Stimulated activated CD4-positive, alpha-beta T cell treated with anti-CD3 and anti-CD28 coated beads, TNF-alpha, amount 100 ng/mL, for 1 hour (primary cell): Measurements from ENCODE around the gene NAA16.
"Not testable (repeated sequence)": the region's sequence is repeated elsewhere in the genome, so short reads cannot be mapped to it uniquely, and the experiment has no call there.

Experiments
- DNase-seq, 3 donors: peaks; one replicate each; pipeline ENCODE4 v3.0.0-alpha.2; 2020; ENCODE audit warnings: low read depth in 3 of 3, low spot score in 1 of 3

Gene NAA16

DNA sequence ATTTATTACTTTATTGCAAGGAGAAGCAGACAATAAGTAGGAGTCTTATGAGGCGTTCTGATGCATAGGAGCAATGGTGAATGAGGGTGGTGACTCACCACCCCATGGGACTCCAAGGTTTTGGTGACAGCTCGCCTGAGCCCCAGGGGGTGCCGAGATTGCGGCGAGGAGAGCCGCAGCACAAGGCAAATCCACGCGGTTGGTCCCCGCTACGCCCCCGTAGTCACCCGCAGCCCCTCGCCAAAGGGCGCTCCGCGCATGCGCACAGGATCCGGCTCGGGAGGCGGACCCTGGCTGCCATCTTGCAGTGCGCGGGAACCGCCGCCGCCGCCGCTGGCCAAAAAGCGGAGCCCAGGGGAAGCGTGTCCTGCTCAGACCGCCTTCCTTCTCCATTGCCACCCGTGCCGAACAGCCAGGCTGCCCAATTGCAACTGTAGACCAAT lies at the start of gene NAA16:
Gene NAA16 (plus strand): TSS at position 305 of the 443 bp plus-strand sequence. CDS start 262 bp downstream, outside the sequence.
- peak; percentile 84 to 96 (median 93) for DNase-seq

DNA sequence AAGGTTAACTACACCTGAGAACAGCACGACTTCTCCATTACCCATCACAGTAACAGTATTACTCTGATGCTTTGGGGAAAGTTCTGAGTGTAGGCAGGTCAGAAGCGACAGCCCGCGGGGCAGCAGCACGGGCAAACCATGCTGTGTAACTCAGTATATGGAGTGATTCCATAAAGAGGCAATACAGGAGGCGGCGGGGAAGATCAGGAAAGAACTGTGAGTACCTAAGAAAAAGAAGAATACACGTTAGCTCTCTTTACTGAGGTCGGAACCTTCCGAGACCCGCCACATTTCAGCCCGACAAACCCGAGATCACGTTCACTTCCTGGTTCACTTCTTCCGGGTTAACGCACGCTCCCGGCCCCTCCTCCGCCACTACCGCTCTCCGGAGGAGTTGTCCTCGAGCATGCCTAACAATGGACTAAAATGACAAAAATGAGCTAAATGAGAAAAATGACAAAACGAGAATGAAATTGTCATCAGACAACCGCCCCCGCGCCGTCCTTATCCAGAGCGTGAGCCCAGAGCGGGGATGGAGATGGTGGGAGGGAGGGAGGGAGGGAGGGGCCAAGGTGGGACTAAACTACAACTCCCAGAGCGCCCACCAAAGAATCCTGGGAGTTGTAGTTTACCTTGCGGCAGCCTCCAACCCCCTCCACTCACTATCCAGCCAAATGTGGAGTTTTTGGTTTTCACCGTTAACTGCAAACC lies 47.7 kb upstream of the NAA16 start, which contains the start of gene MTRF1:
Gene MTRF1 (minus strand): TSS at position 316 of the 711 bp plus-strand sequence. CDS start 2,669 bp downstream, outside the sequence.
- DNase-seq, result peak; percentile 38 to 62 (median 55)

DNA sequence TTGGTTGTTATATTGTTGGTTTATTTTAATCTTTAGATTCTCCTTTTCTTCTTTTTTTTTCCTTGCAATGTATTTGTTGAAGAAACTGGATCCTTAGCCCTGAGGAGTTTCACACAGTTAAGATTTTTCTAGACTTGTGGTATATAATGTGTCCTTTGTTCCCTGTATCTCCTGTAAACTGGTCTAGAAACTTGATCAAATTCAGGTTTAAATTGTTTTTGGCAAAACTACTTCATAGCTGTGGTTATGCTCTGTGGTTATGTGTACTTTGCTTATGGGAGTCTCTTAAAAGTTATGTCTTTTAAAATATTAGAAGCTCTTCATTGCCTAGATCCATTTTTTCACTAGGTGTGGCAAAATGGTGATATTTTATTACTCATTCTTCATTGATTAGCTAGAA lies 44.0 kb upstream of the NAA16 start:
- no peak for DNase-seq

DNA sequence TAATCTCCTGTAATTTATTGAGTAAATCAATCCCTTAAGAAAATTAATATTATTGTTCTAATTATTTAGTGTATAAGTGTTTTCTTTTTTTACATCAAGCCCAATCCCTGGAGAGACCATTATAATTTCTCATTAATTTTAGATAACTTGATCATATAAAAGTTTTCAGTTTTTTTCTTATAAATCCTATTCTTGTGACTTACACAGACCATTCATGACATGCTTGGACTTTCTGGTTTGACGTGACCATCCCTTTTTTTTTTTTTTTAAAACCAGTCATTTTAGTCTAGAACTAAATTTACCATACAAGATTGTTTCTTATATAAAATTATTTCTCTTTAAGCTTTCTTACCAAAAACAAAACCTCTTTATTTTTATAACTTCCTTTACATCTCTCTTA lies 42.3 kb upstream of the NAA16 start:
- DNase-seq, result no peak

DNA sequence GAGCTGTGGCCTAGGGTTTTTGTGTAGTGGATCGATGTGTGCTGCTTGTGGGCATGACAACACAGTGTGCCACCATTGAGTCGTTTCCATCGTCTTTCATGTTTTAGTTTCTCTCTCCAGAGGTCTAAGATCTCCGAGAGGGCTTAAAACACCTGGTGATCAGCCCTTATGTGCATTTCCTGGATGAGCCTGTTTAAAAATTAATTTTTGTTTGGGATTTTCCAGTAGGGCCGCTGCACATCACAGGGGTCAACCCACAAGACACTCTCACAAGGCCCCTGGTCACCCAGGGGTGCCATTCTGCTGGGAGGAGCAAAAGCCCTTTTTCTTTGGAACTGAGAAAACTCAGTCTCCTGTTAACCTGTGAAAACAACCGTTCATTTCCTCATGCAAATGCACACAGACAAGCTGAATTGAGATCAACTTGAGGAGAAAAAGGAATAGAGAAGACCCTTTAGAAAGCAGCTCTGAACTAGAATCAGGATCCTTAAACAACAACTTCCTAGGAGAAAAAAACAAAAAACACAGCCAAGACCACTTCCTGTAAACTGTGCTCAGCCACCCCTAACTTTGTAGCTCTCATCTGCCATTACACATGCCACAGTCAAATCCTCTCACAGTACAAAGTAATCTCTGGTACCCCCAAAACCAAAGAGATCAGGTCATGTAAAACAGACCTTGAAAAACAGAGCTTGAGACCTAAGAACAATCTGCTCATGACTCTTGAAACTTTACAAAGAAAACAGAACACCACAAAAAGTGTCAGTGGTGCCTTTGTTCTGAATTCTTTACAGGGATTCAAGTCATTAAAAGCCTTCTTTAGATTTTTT lies 39.4 kb upstream of the NAA16 start:
- no peak for DNase-seq

DNA sequence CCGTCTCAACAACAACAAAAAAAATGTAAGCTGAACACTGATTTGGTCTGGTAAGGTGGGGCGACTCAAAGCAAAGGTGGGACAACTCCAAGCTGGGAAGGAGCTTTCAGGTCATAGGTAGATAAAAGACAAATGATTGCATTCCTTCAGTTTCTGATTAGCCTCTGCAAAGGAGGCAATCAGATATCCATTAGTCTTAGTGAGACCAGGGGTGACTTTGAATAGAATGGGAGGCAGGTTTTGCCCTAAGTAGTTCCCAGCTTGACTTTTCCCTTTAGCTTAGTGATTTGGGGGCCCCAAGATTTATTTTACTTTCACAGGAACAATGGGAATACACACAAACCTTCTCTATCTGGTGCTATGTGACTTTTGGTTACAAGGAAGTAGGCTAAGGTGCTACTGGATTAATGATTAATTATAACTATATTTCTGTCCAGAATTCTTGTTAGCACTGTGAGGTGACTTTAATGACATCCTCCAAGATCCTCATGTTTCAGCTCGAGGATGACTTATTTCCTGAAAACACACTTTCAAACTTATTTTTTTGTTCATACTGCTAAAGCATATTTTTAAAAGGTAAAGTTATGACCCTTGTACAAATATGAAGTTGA lies 37.1 kb upstream of the NAA16 start:
- no peak for DNase-seq

DNA sequence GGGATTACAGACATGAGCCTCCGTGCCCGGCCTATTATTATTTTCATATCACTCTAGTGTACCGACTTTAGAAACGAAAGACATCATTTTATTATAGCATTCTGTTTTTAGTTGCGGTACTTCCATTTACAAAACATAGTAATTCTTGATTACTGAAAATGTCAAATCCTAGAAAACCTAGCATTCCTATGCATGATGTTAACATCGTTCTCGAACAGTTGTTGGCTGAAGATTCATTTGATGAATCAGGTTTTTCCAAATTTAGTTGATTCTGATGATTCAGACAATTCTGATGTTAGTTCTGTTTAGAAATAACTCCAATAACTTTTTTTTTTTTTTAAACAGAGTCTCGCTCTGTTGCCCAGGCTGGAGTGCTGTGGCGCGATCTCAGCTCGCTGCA lies 36.2 kb upstream of the NAA16 start:
- no peak for DNase-seq

DNA sequence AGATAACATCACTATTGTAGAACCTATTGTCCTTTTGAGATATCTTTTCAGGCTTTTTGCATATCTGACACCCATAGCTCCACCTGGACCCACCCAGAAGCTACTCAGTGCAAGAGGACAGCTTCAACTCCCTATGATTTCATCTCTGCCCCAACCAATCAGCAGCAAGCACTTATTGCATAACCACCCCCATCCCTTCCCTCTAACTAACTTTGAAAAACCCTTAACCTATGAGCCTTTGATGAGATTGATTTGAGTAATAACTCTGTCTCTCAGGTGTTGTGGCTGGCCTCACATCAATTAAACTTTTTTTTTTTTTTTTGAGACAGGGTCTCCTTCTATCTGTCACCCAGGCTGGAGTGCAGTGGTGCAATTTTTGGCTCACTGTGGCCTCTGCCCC lies 34.2 kb upstream of the NAA16 start:
- DNase-seq, result no peak

DNA sequence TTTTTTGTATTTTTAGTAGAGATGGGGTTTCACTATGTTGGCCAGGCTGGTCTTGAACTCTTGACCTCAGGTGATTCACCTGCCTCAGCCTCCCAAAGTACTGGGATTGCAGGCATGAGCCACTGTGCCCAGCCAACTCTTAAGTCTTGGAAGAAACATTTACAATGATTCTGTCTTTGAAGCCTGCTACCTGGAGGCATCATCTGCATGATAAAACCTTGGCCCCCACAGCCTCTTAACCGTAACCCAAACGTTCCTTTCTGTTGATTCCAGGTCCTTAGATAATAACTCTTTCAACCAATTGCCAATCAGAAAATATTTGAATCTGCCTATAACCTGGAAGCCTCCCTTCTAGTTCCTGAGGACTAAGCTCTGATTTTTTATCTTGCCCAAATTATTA lies 31.9 kb upstream of the NAA16 start:
- not testable (repeated sequence) for DNase-seq

DNA sequence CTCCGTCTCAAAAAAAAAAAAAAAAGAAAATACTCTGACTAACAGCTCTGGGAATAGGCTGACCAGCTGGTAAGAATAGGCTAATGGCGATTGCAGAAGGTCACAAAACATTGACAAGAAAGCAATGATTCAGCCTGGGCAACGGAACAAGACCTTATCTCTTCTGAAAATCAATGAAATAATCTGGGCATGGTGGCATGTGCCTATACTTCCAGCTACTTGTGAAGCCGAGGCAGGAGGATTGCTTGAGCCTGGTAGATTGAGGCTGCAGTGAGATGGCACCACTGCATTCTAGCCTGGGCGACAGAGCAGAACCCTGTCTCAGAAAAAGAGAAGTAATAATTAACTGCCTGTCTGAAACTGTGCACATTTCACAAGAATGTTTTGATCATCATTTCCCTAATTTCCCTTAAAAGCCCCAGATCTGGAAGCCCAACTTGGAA lies 28.9 kb upstream of the NAA16 start:
- no peak for DNase-seq

DNA sequence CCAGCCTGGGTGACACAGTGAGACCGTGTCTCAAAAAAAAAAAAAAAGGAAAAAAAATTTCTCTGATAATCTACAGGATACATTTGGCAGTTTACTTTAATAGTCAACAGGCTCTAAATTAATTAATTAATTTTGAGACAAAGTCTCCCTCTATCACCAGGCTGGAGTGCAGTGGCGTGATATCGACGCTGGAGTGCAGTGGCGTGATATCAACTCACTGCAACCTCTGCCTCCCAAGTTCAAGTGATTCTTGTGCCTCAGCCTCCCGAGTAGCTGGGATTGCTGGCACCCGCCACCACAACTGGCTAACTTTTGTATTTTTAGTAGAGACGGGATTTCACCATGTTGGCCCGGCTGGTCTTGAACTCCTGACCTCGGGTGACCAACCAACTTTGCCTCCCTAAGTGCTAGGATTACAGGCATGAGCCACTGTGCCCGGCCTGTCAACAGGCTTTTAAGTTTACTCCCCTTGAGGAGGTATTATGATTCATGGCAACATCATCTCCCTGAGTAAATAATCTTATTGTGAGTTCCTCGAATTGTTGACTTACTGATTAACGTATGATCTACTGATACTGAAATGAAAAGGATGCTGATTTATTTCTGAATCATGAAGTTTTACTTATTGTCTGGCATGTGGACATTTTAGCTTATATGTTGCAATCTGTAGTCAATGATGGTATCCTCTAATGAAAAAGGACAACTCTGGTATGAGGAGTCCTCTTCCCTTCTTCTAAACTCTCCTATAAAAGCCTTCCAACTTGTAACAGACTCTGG lies 26.4 kb upstream of the NAA16 start:
- no peak for DNase-seq

DNA sequence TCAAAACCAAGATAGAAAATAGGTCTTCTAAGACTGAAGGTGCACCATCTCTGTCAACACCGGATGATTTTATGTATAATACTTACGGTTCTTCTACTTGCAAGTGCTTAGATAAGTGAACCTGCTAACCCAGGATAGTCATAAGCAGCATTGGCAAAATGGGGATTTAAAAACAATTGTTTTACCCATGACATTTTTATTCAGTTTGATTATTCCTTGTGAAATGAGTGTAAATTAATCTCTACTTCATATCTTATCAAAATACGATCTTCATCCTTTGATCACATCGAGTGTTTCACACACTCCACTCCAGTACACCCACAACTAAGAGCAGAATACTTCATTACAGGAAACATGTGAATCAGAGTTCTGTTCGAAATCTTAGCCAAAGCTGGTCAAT lies 24.7 kb upstream of the NAA16 start:
- DNase-seq, result no peak

DNA sequence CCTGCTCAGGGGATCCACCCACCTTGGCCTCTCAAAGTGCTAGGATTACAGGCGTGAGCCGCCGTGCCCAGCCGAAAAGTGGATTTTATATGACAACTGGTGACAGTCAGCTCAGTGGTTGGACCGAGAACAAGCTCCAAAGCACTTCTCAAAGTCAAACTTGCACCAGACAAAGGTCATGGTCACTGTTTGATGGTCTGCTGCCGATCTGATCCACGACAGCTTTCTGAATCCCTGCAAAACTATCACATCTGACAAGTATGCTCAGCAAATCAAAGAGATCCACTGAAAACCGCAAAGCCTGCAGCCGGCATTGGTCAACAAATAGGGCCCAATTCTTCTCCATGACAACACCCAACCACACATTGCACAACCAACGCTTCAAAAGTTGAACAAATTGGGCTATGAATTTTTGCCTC lies 21.6 kb upstream of the NAA16 start:
- no peak for DNase-seq

DNA sequence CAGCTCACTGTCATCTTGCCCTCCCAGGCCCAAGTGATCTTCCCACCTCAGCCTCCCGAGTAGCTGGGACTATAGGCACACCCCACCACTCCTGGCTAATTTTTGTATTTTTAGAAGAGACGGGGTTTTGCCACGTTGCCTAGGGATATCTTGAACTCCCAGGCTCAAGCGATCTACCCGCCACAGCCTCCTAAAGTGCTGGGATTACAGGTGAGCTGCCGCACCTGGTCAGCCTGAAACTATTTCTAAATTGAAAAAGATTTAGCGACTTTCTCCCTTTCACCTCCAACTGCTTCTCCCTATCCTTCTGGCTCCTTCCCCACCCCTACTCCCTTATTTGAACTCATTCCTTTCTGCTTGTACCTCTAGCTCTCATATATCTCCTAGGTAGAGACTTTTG lies 19.8 kb upstream of the NAA16 start:
- no peak for DNase-seq

DNA sequence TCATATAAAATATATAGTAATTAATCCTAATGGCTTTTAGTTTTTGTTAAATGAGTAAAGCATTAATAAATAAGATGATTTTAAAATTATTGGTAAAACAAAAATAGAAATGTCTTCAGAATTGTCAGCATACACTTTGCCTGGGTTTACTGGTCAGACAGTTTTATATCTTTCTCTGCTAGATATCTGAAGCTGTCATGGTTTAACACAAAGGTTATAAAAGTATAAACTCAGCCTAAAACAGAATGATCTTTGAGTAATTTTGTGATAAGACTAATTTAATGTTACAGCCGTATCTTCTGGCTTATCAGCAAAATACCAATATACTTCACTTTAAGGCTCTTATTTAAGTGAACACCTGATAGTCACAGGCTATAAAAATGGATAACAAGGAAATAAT lies 17.8 kb upstream of the NAA16 start:
- DNase-seq, result no peak

DNA sequence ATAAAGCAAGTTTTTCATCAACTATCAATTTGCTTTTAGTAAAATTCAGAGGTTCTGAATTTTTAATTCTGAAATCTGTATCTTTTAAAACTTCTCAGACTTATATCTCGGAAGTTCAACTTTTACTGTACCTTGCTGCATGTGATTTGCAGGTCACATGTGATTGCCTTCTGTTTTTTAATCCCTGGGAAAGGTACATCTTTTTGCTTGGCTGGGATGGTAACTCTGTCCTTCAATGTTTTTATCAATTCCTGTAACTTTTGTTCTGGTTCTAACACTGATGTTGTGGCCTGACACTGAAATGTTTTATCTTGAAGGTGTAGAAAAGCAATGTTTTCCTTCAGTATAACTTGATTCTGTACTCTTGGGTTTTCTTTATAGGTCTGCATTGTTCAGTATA lies 16.2 kb upstream of the NAA16 start:
- no peak for DNase-seq

DNA sequence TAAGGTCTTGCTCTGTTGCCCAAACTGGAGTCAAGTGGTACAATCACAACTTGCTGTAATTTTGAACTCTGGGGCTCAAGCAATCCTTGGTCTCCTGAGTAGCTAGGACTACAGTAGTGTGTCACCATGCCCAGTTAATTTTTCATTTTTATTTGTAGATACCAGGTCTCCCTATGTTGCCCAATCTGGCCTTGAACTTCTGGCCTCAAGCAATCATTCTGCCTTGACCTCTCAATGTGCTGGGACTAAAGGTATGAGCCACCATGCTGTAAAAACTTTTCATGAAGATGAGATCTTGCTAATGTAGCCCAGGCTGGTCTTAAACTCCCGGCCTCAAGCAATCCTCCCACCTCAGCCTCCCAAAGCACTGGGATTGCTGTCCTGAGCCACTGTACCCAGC lies 15.1 kb upstream of the NAA16 start:
- no peak for DNase-seq

DNA sequence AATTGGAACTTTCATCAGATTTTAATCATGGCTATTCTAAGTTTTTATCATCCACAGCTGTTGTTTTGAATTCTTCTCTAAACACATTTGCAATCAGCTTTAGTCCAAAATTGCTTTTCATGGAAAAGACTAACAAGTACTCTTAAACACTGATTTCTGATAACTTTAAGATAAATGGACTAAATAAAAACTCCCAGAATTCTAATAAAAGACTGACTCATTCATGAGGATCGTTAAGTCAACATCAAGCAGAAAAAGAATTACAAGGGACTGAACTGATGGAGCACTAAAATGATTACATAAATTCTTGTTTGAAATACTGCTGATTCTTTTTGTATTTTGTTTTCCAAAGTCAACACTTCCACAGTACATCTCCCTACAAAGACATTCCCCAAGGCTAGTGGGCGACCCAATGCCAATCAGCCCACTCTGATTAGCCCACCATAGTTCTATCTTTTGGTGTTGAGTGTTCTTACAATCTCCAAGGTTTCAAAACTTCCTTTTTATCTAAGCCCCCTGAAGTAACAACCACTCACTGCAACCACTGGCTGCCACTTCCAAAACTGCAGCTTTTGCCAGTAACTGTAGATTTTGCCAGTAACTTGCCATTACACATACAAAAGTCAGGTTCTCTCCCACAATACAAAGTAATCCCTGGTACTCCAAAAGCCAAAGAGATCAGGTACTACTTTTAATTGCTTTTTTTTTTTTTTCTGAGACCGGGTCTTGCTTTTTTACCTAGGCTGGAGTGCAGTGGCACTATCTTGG lies 14.0 kb upstream of the NAA16 start:
- no peak for DNase-seq

DNA sequence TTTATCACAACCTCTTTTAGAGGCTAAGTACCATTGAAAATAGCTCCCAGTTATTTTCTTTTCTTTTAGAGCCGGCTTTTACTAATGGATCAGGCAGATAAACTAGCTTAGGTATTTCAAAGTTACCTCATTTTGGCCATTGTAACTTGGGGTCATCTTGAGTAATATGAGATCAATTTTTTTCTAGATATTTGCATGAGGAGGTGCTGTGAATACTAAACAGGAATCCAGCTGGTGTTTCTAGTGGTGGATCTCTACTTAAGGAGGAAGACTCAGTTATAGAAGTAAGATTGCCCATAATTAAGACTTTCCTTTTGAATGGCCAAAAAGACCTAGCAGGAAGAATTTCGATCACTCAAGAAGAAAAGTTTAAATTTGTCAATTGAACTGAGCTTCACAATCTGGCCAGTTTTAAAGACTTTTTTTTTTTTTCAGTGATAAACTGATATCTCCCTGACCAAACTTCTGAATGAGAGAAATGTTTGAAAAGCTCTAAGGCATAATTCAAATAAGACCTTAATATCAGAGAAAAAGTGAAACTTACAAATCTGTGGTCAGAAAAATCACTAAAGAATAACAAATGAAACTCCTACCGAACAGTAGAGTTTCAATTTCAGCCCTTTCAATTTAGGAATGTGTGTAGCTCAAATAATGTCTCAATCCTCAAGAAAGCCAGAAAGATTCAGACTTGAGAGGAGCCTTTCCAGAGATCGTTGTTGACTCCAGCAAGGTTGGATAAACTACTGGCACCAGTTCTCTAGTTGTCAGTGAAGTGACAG lies 11.6 kb upstream of the NAA16 start:
- no peak for DNase-seq

DNA sequence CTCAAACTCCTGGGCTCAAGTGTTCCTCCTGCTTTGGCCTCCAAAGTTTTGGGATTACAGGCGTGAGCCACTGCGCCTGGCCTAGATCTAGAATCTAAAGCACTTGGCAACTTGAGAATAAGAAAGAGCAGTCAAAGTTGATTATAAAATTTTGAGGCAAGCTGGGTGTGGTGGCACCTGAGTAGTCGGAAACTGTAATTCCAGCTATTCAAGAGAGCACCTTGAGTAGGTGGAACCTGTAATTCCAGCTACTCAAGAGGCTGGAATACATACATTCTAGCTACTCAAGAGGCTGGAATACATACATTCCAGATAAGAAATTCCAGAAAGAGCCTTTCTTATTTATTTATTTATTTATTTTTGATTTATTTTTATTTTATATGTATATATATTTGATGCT lies 8.3 kb upstream of the NAA16 start:
- no peak for DNase-seq
